Ishikawa (cell line): ENCODE data around the gene LRRC26.

Source experiments
- RAD21 ChIP-seq: IDR thresholded peaks from 2 replicates; pipeline ENCODE4 v1.6.1; 2012; ENCODE audit warnings: low read depth
- TEAD4 ChIP-seq: IDR thresholded peaks from 2 replicates; pipeline ENCODE4 v1.6.1; 2012
- YY1 ChIP-seq: IDR thresholded peaks from 2 replicates; pipeline ENCODE4 v1.6.1; 2012; ENCODE audit warnings: low read depth

DNA sequence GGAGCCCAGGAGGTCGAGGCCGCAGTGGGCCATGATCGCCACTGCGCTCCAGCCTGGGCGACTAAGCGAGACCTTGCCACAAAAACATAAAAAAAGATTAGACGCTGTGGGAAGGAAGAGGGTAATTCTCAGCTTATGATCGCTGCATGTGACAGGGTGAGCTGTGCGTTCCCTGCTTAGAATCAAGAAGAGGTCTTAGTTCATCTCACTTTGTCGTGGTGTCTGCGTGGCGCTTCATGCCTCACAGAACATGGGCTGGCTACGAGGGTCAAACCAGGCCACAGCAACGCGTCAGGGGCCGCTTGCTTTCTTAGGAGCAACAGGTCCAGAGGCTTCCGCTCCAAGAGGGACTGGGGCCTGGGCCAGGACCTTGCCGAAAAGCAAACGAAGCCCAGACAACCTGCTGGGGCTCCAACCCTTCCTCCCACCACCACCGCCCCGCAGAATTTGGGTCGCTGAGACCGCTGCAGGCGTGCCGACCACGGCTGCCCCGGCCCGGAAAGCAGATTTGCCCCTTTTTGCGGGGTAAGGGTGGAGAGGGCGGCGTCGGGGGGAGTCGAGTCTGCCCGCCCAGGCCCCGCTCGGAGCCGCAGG, 40.9 kb downstream of the LRRC26 start:
- TF ChIP-seq RAD21 (no peak), YY1 (no peak), TEAD4 (no peak)
